22Rv1 (cell line): ENCODE results near the gene PCGF1.

ENCODE experiments used
- ZFX ChIP-seq: fragments of 450-650 bp; IDR thresholded peaks from 2 replicates; pipeline ENCODE4 v1.6.1; 2017; ENCODE audit warnings: antibody characterized with exemption, borderline replicate concordance
- TF ChIP-seq, protein P1 (sequence below): fragments of 450-650 bp; IDR thresholded peaks from 2 replicates; pipeline ENCODE4 v1.5.1; 2017; ENCODE audit warnings: mild to moderate bottlenecking

DNA sequence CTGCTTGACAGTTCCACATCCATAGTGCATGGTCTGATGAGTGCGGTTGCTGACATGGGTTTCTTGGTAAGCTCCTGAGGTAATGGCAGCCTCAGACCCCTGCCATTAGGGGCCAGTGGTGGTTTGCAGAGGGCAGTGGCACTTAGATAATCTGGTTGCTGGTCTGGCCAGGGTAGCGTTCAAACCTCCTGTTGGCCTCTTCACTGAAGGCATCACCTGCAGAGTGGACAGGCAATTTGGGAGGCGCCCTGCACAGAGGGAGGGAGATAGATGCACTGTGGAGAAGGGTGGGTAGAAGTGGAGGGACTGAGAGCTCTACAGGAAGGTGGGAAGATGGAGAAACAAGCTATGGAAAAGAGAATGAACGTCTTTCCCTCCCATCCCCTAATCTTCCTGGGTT lies 26.0 kb upstream of the PCGF1 start:
- TF ChIP-seq, protein P1, sequence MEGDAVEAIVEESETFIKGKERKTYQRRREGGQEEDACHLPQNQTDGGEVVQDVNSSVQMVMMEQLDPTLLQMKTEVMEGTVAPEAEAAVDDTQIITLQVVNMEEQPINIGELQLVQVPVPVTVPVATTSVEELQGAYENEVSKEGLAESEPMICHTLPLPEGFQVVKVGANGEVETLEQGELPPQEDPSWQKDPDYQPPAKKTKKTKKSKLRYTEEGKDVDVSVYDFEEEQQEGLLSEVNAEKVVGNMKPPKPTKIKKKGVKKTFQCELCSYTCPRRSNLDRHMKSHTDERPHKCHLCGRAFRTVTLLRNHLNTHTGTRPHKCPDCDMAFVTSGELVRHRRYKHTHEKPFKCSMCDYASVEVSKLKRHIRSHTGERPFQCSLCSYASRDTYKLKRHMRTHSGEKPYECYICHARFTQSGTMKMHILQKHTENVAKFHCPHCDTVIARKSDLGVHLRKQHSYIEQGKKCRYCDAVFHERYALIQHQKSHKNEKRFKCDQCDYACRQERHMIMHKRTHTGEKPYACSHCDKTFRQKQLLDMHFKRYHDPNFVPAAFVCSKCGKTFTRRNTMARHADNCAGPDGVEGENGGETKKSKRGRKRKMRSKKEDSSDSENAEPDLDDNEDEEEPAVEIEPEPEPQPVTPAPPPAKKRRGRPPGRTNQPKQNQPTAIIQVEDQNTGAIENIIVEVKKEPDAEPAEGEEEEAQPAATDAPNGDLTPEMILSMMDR: no peak
- TF ChIP-seq ZFX: no peak
